Aorta (tissue), 5 donors: ENCODE results near the gene GPN2. TPM values are rescaled to one million over a fixed set of nuclear protein-coding genes. Genes with fewer than 3 reads are reported as not detected.

ENCODE experiments used
- ATAC-seq: fragments of 200-7000 bp; cut with Tn5 transposase; one replicate; pipeline ENCODE4 v1.9.1; 2022; ENCODE audit warnings: moderate library complexity; ENCODE audit not compliant: low FRiP score
- DNase-seq, 2 donors: peaks; one replicate each; pipeline ENCODE4 v3.0.0-alpha.2; 2020
- H3K27ac ChIP-seq, 2 donors: one replicate each; pipeline ENCODE4 v1.5.1; 2013; ENCODE audit warnings: low read length in 2 of 2, mild to moderate bottlenecking in 2 of 2, moderate library complexity in 2 of 2, control low read depth in 1 of 2, inconsistent platforms in 1 of 2, low read depth in 1 of 2
- H3K27me3 ChIP-seq, 2 donors: one replicate each; pipeline ENCODE4 v1.6.1; 2013; ENCODE audit warnings: control low read depth in 1 of 2, low read length in 1 of 2, mild to moderate bottlenecking in 1 of 2, moderate library complexity in 1 of 2; ENCODE audit not compliant: insufficient read depth in 2 of 2, control insufficient read depth in 1 of 2
- H3K36me3 ChIP-seq, 2 donors: one replicate each; pipeline ENCODE4 v1.6.1; 2013; ENCODE audit warnings: control low read depth in 1 of 2, low read length in 1 of 2, mild to moderate bottlenecking in 1 of 2; ENCODE audit not compliant: insufficient read depth in 2 of 2, control insufficient read depth in 1 of 2
- H3K4me1 ChIP-seq, 2 donors: one replicate each; pipeline ENCODE4 v1.6.1; 2013; ENCODE audit warnings: low read length in 2 of 2, control low read depth in 1 of 2, mild to moderate bottlenecking in 1 of 2, moderate library complexity in 1 of 2; ENCODE audit not compliant: insufficient read depth in 2 of 2, control insufficient read depth in 1 of 2
- H3K4me3 ChIP-seq, 2 donors: one replicate each; pipeline ENCODE4 v1.5.1; 2013; ENCODE audit warnings: low read length in 2 of 2, control low read depth in 1 of 2, mild to moderate bottlenecking in 1 of 2
- H3K9me3 ChIP-seq: one replicate; pipeline ENCODE4 v1.6.1; 2013; ENCODE audit warnings: mild to moderate bottlenecking, low read length; ENCODE audit not compliant: control insufficient read depth
- WGBS, 2 donors: extraction: QIAGEN DNeasy Blood & Tissue Kit; methylation state at CpG; one replicate each; pipeline ENCODE4 v1.1.7; 2013; 5-methylcytosine and 5-hydroxymethylcytosine counted together
- intact Hi-C, 2 donors: fragments of 100-400 bp; cut with DNase I; formaldehyde crosslinking; loops; one replicate each; pipeline versions ENCODE4 v1.14.2 to v1.15.0; 2022
- long read RNA-seq, 2 donors: library from polyadenylated mRNA; unstranded; transcript quantifications; one replicate each; pipeline ENCODE4 v2.0.0, GENCODE V29; 2020 to 2021
- polyA plus RNA-seq, 2 donors: library from polyadenylated mRNA; stranded (reverse); fragments of 200-250 nt; gene quantifications; one replicate each; pipeline ENCODE4 v1.2.3, GENCODE V29; 2013
- total RNA-seq, 2 donors: library from RNA; stranded (reverse); fragmentation: NEBNext Ultra II Directional; extraction: Animal tissue kit (Norgen Biotek cat#: 25700); gene quantifications; one replicate each; pipeline ENCODE4 v1.2.1, GENCODE V29; 2021
- donor health status: healthy with polysubstance abuse.
- donor health status: Bipolar disorder and iron deficiency.
- donor health status: DM: no; HTN: no; CAD: no.
- donor health status: DM: no; HTN: no; CAD: no.
- donor health status: DM: yes; HTN: yes; CAD: no.

GPN2 gene
- 10 to 100 TPM; 17.7 to 19.6 TPM for total RNA-seq
- polyA plus RNA-seq, result 10 to 100 TPM; 12.1 to 20.7 TPM
- long read RNA-seq, donor 1, full-length matches to known transcripts, result 46 of 57 reads
- long read RNA-seq, donor 1, partial matches to known transcripts, result 3 of 57 reads
- long read RNA-seq, donor 1, other reads (novel, unspliced or antisense), result 8 of 57 reads
- long read RNA-seq, donor 2, full-length matches to known transcripts, result 2 of 4 reads
- long read RNA-seq, donor 2, partial matches to known transcripts, result 0 of 4 reads
- long read RNA-seq, donor 2, other reads (novel, unspliced or antisense), result 2 of 4 reads

- peaks cover 0 to 2% of the 10 kb centered on the region in 2 donors for H3K4me1 ChIP-seq
- peak within 1 kb of the TSS; percentile 50 to 51 for H3K4me3 ChIP-seq
- peaks cover 2 to 9% of the 10 kb centered on the region in 2 donors for H3K36me3 ChIP-seq
- no peaks in the 10 kb centered on the region for H3K27me3 ChIP-seq
- H3K9me3 ChIP-seq, result no peaks in the 10 kb centered on the region
- ATAC-seq (peak; percentile 93), DNase-seq (peak; percentile 88 to 93)
- WGBS, 2 donors, result 1% methylated on average over 80 to 89 of the region's 89 CpGs
- H3K27ac ChIP-seq, result peak within 1 kb of the TSS; percentile 46 to 92
- intact Hi-C loops, result no loop called here
Measured at GRCh38 chr1:26889551-26890466, at the start of gene GPN2. TSS of gene GPN2 (minus strand) at chr1:26890283. CDS start at chr1:26890096, 187 bp downstream.

- H3K9me3 ChIP-seq, result no peaks in the 10 kb centered on the region
- DNase-seq (no peak), ATAC-seq (no peak)
- peaks cover 2 to 3% of the 10 kb centered on the region in 2 donors for H3K36me3 ChIP-seq
- H3K4me3 ChIP-seq, result no peak overlapping the region
- H3K27ac ChIP-seq, result no peak overlapping the region
- 78 to 88% methylated on average over 2 of the region's 2 CpGs for WGBS, 2 donors
- H3K27me3 ChIP-seq, result no peaks in the 10 kb centered on the region
- intact Hi-C loops, result no loop called here
- no peaks in the 10 kb centered on the region for H3K4me1 ChIP-seq
Measured at GRCh38 chr1:26938659-26939025, 48.6 kb upstream of the GPN2 start.

GRCh38 chr1:26938004-26938658 lies 48.0 kb upstream of the GPN2 start:
- intact Hi-C loops, result no loop called here
- H3K27ac ChIP-seq, result no peak overlapping the region
- H3K4me3 ChIP-seq, result no peak overlapping the region
- no peaks in the 10 kb centered on the region for H3K27me3 ChIP-seq
- ATAC-seq (no peak), DNase-seq (no peak)
- H3K4me1 ChIP-seq, result no peaks in the 10 kb centered on the region
- H3K9me3 ChIP-seq, result no peaks in the 10 kb centered on the region
- H3K36me3 ChIP-seq, result peaks cover 2 to 5% of the 10 kb centered on the region in 2 donors
- 85 to 94% methylated on average over 4 of the region's 4 CpGs for WGBS, 2 donors

- intact Hi-C loops, result no loop called here
- ATAC-seq, result no peak
- WGBS, 2 donors, result 78% methylated on average over 6 of the region's 6 CpGs
Measured at GRCh38 chr1:26936823-26937222, 46.7 kb upstream of the GPN2 start.

GRCh38 chr1:26932531-26932930 lies 42.4 kb upstream of the GPN2 start:
- ATAC-seq (no peak), DNase-seq (no peak)
- Histone ChIP-seq H3K27ac (no peak overlapping the region), H3K4me3 (no peak overlapping the region), H3K27me3 (no peaks in the 10 kb centered on the region), H3K36me3 (peaks cover 0 to 3% of the 10 kb centered on the region in 2 donors), H3K4me1 (no peaks in the 10 kb centered on the region), H3K9me3 (no peaks in the 10 kb centered on the region)
- intact Hi-C loops, result no loop called here
- 86 to 88% methylated on average over 3 of the region's 3 CpGs for WGBS, 2 donors

More at GRCh38 chr1:26936823-26937222, 46.7 kb upstream of the GPN2 start:
- Histone ChIP-seq H3K9me3 (no peaks in the 10 kb centered on the region), H3K4me1 (no peaks in the 10 kb centered on the region), H3K27ac (no peak overlapping the region), H3K36me3 (peaks cover 0 to 3% of the 10 kb centered on the region in 2 donors), H3K27me3 (no peaks in the 10 kb centered on the region), H3K4me3 (no peak overlapping the region)
- no peak for DNase-seq

- 92 to 95% methylated on average over 3 of the region's 3 CpGs for WGBS, 2 donors
- H3K4me3 ChIP-seq, result no peak overlapping the region
- no peak overlapping the region for H3K27ac ChIP-seq
- H3K36me3 ChIP-seq, result no peaks in the 10 kb centered on the region
- H3K4me1 ChIP-seq, result peaks cover 0 to 5% of the 10 kb centered on the region in 2 donors
- DNase-seq (no peak), ATAC-seq (no peak)
- intact Hi-C loops, result no loop called here
- no peaks in the 10 kb centered on the region for H3K9me3 ChIP-seq
- no peaks in the 10 kb centered on the region for H3K27me3 ChIP-seq
Measured at GRCh38 chr1:26923711-26924110, 33.6 kb upstream of the GPN2 start.

- no peaks in the 10 kb centered on the region for H3K9me3 ChIP-seq
- H3K4me1 ChIP-seq, result peaks cover 0 to 5% of the 10 kb centered on the region in 2 donors
- H3K4me3 ChIP-seq, result peak overlapping the region in 1 of 2 donors; percentile 83
- no peaks in the 10 kb centered on the region for H3K36me3 ChIP-seq
- DNase-seq (no peak), ATAC-seq (no peak)
- WGBS, 2 donors, result 92 to 95% methylated on average over 3 of the region's 3 CpGs
- H3K27me3 ChIP-seq, result no peaks in the 10 kb centered on the region
- H3K27ac ChIP-seq, result no peak overlapping the region
- intact Hi-C loops, result no loop called here
Measured at GRCh38 chr1:26922901-26923300, 32.8 kb upstream of the GPN2 start.

GRCh38 chr1:26922431-26922729 lies 32.3 kb upstream of the GPN2 start:
- WGBS, 2 donors, result 7 to 12% methylated on average over 6 of the region's 6 CpGs

More at GRCh38 chr1:26922431-26922729, 32.3 kb upstream of the GPN2 start:
- H3K27ac ChIP-seq, result no peak overlapping the region
- H3K4me1 ChIP-seq, result peaks cover 0 to 5% of the 10 kb centered on the region in 2 donors
- DNase-seq, result no peak
- H3K4me3 ChIP-seq, result peak overlapping the region; percentile 66 to 83
- no peaks in the 10 kb centered on the region for H3K27me3 ChIP-seq
- ATAC-seq, result no peak
- no peaks in the 10 kb centered on the region for H3K9me3 ChIP-seq
- no peaks in the 10 kb centered on the region for H3K36me3 ChIP-seq
- intact Hi-C loops, result no loop called here
